ENCODE results near the gene CENPK. TPM values are rescaled to one million over a fixed set of nuclear protein-coding genes. Genes with fewer than 3 reads are reported as not detected.

CENPK gene
- total RNA-seq, 1 donor from 2014 or later: 28.9 TPM

- no peaks in the 10 kb centered on the region for H3K9me3 Mint-ChIP-seq (ENCODE audit: unreplicated experiment)
- peaks cover 1% of the 10 kb centered on the region for H3K27me3 Mint-ChIP-seq (ENCODE audit: unreplicated experiment)
- H3K36me3 Mint-ChIP-seq (ENCODE audit: low read depth, unreplicated experiment): peaks cover 6% of the 10 kb centered on the region
- no peak overlapping the region for H3K4me3 Mint-ChIP-seq (ENCODE audit: unreplicated experiment)
- no peaks in the 10 kb centered on the region for H3K4me1 Mint-ChIP-seq (ENCODE audit: unreplicated experiment)
- H3K27ac Mint-ChIP-seq (ENCODE audit: unreplicated experiment): no peak overlapping the region
- DNase-seq (ENCODE audit: low spot score): no peak
- TF ChIP-seq CTCF (IDR thresholded peaks at IDR 0.05; ENCODE audit: unreplicated experiment): no peak
These were observed 6.8 kb downstream of the CENPK start for GRCh38 chr5:65556181-65556580.

- no peak for TF ChIP-seq CTCF (IDR thresholded peaks at IDR 0.05; ENCODE audit: unreplicated experiment)
- H3K9me3 Mint-ChIP-seq (ENCODE audit: unreplicated experiment): no peaks in the 10 kb centered on the region
- H3K4me3 Mint-ChIP-seq (ENCODE audit: unreplicated experiment): no peak overlapping the region
These were observed 7.7 kb downstream of the CENPK start for GRCh38 chr5:65555287-65555686.

GRCh38 chr5:65553941-65554340, 9.0 kb downstream of the CENPK start:
- Mint-ChIP-seq H3K27ac (ENCODE audit: unreplicated experiment) (no peak overlapping the region), H3K9me3 (ENCODE audit: unreplicated experiment) (no peaks in the 10 kb centered on the region), H3K27me3 (ENCODE audit: unreplicated experiment) (peaks cover 1% of the 10 kb centered on the region), H3K4me1 (ENCODE audit: unreplicated experiment) (no peaks in the 10 kb centered on the region), H3K4me3 (ENCODE audit: unreplicated experiment) (no peak overlapping the region), H3K36me3 (ENCODE audit: low read depth, unreplicated experiment) (peaks cover 12% of the 10 kb centered on the region)
- DNase-seq (ENCODE audit: low spot score): no peak
- no peak for TF ChIP-seq CTCF (IDR thresholded peaks at IDR 0.05; ENCODE audit: unreplicated experiment)

More at GRCh38 chr5:65555287-65555686, 7.7 kb downstream of the CENPK start:
- peaks cover 6% of the 10 kb centered on the region for H3K36me3 Mint-ChIP-seq (ENCODE audit: low read depth, unreplicated experiment)
- no peaks in the 10 kb centered on the region for H3K4me1 Mint-ChIP-seq (ENCODE audit: unreplicated experiment)
- no peak for DNase-seq (ENCODE audit: low spot score)
- peaks cover 1% of the 10 kb centered on the region for H3K27me3 Mint-ChIP-seq (ENCODE audit: unreplicated experiment)
- no peak overlapping the region for H3K27ac Mint-ChIP-seq (ENCODE audit: unreplicated experiment)

GRCh38 chr5:65548281-65548680, 14.7 kb downstream of the CENPK start:
- no peak for TF ChIP-seq CTCF (IDR thresholded peaks at IDR 0.05; ENCODE audit: unreplicated experiment)
- peaks cover 20% of the 10 kb centered on the region for H3K36me3 Mint-ChIP-seq (ENCODE audit: low read depth, unreplicated experiment)

DNA sequence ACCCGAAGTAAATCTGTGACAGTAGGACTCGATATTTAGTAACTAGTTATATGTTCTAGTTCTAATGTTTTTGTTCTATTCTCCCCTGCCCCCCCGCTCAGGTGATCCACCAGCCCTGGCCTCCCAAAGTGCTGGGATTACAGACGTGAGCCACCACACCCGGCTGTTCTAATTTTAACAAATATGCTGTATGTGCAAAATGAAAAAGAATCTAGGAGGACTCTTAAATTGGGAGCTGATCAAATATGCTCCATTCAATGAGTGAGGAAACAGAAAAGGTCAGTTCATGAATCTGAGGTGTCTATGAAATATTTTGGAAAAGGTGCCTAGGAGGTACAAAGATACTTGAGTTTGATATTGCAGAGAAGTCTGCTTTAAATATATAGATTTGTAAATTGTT, 16.8 kb downstream of the CENPK start:
- H3K9me3 Mint-ChIP-seq (ENCODE audit: unreplicated experiment): no peaks in the 10 kb centered on the region
- H3K36me3 Mint-ChIP-seq (ENCODE audit: low read depth, unreplicated experiment): peaks cover 20% of the 10 kb centered on the region
- TF ChIP-seq CTCF (IDR thresholded peaks at IDR 0.05; ENCODE audit: unreplicated experiment): no peak
- H3K4me3 Mint-ChIP-seq (ENCODE audit: unreplicated experiment): no peak overlapping the region
- peak overlapping the region; percentile 78 for H3K27ac Mint-ChIP-seq (ENCODE audit: unreplicated experiment)
- DNase-seq (ENCODE audit: low spot score): no peak
- H3K4me1 Mint-ChIP-seq (ENCODE audit: unreplicated experiment): peaks cover 24% of the 10 kb centered on the region
- H3K27me3 Mint-ChIP-seq (ENCODE audit: unreplicated experiment): peaks cover 3% of the 10 kb centered on the region

More at GRCh38 chr5:65548281-65548680, 14.7 kb downstream of the CENPK start:
- H3K4me1 Mint-ChIP-seq (ENCODE audit: unreplicated experiment): peaks cover 24% of the 10 kb centered on the region
- no peak overlapping the region for H3K27ac Mint-ChIP-seq (ENCODE audit: unreplicated experiment)
- H3K27me3 Mint-ChIP-seq (ENCODE audit: unreplicated experiment): peaks cover 3% of the 10 kb centered on the region
- DNase-seq (ENCODE audit: low spot score): no peak
- H3K4me3 Mint-ChIP-seq (ENCODE audit: unreplicated experiment): no peak overlapping the region
- no peaks in the 10 kb centered on the region for H3K9me3 Mint-ChIP-seq (ENCODE audit: unreplicated experiment)
